Left ventricle myocardium inferior (tissue), 1 donor: ENCODE data around the gene CCDC57. TPM values are rescaled to one million over a fixed set of nuclear protein-coding genes. Genes with fewer than 3 reads are reported as not detected.

Experiments used
- DNase-seq: peaks from one replicate; pipeline ENCODE4 v3.0.0-alpha.2; 2020
- H3K27ac ChIP-seq: fragments of 200-600 bp; replicated peaks from 2 replicates; pipeline ENCODE4 v1.8.0; 2021
- H3K27me3 ChIP-seq: fragments of 200-600 bp; 2 replicates; pipeline ENCODE4 v1.8.0; 2021; ENCODE audit warnings: low read depth
- H3K36me3 ChIP-seq: fragments of 200-600 bp; 2 replicates; pipeline ENCODE4 v1.8.0; 2021
- H3K4me1 ChIP-seq: fragments of 200-600 bp; 2 replicates; pipeline ENCODE4 v1.8.0; 2021
- H3K4me3 ChIP-seq: fragments of 200-600 bp; 2 replicates; pipeline ENCODE4 v1.8.0; 2021; ENCODE audit warnings: mild to moderate bottlenecking, moderate library complexity
- H3K9me3 ChIP-seq: fragments of 200-600 bp; replicated peaks from 2 replicates; pipeline ENCODE4 v1.8.0; 2021
- intact Hi-C: fragments of 100-400 bp; cut with micrococcal nuclease; formaldehyde crosslinking; loops from one replicate; pipeline ENCODE4 v1.11.0; 2022
- total RNA-seq: library from RNA; stranded (reverse); fragmentation: NEBNext Ultra II Directional; extraction: Animal tissue kit (Norgen Biotek cat#: 25700); gene quantifications from one replicate; pipeline ENCODE4 v1.2.1, GENCODE V29; 2021
- TF ChIP-seq, protein P1 (sequence below): fragments of 200-600 bp; IDR thresholded peaks from 2 replicates; pipeline ENCODE4 v1.8.0; 2021; ENCODE audit warnings: antibody characterized with exemption, mild to moderate bottlenecking, borderline replicate concordance
- donor health status: DM: no; HTN: yes; CAD: no; lungs with severe emphysema.

CCDC57 gene
- total RNA-seq, 1 donor from 2014 or later = 8.1 TPM

DNA sequence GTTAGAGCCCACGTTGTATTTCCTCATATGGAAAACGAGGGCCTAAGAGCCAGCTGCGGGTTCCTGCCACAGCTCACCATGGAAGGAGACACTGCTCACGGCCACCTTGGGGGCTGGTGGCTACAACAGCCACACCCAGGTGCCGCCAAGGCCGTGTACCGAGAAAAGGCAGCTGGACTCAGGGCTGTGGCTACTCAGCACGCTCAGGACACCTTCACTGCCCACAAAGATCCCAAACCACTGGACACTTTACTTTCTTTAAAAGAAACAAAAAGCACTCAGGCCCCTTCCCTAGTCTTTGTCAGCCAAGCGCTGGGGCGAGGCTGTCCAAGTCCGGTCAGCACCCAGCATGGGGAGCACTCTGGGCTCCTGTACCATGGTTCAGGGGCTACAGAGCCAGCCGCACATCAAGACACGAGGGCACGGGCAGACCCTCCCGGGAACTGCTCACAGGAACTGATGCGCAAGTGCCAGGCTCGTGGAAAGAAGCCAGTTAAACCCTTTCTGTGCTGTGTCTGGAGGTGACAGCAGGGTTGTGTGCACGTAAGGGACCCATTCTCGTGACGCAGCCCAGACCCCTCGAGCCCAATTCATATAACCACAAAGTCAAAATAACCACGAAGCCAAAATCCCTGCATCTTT, 34.7 kb upstream of the CCDC57 start:
- H3K4me3 ChIP-seq = no peak overlapping the region
- DNase-seq = no peak
- TF ChIP-seq, protein P1, sequence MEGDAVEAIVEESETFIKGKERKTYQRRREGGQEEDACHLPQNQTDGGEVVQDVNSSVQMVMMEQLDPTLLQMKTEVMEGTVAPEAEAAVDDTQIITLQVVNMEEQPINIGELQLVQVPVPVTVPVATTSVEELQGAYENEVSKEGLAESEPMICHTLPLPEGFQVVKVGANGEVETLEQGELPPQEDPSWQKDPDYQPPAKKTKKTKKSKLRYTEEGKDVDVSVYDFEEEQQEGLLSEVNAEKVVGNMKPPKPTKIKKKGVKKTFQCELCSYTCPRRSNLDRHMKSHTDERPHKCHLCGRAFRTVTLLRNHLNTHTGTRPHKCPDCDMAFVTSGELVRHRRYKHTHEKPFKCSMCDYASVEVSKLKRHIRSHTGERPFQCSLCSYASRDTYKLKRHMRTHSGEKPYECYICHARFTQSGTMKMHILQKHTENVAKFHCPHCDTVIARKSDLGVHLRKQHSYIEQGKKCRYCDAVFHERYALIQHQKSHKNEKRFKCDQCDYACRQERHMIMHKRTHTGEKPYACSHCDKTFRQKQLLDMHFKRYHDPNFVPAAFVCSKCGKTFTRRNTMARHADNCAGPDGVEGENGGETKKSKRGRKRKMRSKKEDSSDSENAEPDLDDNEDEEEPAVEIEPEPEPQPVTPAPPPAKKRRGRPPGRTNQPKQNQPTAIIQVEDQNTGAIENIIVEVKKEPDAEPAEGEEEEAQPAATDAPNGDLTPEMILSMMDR = no peak
- H3K9me3 ChIP-seq = no peaks in the 10 kb centered on the region
- intact Hi-C loops = no loop called here
- peaks cover 90% of the 10 kb centered on the region for H3K36me3 ChIP-seq
- no peaks in the 10 kb centered on the region for H3K27me3 ChIP-seq
- peaks cover 71% of the 10 kb centered on the region for H3K4me1 ChIP-seq
- H3K27ac ChIP-seq = peak overlapping the region; percentile 75

DNA sequence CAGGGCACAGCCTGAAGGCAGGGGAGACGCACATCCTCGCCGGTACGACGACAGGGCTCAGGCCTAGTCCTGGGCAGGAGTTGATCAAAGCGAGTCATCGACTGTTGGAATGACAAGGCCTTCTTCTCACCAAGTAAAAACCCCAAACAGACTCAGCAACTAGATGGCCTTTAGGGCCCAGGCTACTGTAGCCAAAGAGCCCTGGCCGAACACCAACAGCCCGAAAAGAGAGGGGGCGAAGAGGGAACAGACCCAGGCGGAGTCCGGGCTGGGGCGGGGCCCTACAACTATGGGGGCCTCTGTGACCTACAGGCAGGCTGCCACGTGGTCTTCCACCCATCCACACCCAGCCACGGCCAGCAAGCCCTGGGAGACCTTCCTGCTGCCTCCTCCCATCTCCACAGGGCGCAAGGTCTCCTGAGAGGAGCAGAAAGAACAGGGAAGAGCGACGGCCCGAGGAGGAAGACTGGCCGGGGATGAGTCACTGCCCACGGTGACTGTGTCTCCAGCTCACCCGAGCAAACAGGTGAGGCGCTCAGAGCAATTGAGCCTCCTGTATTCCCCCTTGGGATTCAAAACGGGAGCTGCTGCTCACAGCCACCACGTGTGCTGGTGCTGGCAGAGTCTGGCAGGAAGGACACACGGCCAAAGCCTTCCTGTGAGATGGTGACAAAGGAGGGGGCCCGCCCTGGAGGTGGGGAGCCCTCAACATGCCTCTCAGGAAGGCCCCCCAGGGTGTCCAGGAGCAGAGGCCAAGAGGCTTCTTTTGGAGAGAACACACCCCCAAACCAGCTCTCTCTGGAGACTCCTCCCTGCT, 33.9 kb upstream of the CCDC57 start:
- intact Hi-C loops = no loop called here
- TF ChIP-seq, protein P1 = no peak
- Histone ChIP-seq H3K9me3 (no peaks in the 10 kb centered on the region), H3K27ac (peak overlapping the region; percentile 75), H3K4me3 (no peak overlapping the region), H3K4me1 (peaks cover 78% of the 10 kb centered on the region), H3K36me3 (peaks cover 82% of the 10 kb centered on the region), H3K27me3 (no peaks in the 10 kb centered on the region)
- DNase-seq = no peak

DNA sequence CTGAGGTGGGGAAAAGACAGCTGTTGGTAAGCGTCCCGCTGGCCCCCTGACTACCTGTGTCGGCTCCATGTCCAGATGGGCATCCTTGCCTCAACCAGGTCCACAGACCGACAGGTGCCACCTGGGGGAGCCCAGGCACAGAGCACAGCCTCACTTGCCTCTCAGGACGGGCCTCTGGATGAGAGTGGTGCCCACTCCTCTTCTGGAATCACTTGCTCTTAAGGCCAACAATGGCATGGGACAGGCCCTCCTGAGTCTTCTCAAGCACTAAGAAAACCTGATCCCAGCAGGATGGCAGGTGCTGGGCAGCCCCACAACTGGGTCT, 33.4 kb upstream of the CCDC57 start:
- no peaks in the 10 kb centered on the region for H3K27me3 ChIP-seq
- intact Hi-C loops = no loop called here
- H3K36me3 ChIP-seq = peaks cover 77% of the 10 kb centered on the region
- H3K27ac ChIP-seq = peak overlapping the region; percentile 75
- no peak overlapping the region for H3K4me3 ChIP-seq
- DNase-seq = no peak
- peaks cover 82% of the 10 kb centered on the region for H3K4me1 ChIP-seq
- H3K9me3 ChIP-seq = no peaks in the 10 kb centered on the region
- TF ChIP-seq, protein P1 = no peak

DNA sequence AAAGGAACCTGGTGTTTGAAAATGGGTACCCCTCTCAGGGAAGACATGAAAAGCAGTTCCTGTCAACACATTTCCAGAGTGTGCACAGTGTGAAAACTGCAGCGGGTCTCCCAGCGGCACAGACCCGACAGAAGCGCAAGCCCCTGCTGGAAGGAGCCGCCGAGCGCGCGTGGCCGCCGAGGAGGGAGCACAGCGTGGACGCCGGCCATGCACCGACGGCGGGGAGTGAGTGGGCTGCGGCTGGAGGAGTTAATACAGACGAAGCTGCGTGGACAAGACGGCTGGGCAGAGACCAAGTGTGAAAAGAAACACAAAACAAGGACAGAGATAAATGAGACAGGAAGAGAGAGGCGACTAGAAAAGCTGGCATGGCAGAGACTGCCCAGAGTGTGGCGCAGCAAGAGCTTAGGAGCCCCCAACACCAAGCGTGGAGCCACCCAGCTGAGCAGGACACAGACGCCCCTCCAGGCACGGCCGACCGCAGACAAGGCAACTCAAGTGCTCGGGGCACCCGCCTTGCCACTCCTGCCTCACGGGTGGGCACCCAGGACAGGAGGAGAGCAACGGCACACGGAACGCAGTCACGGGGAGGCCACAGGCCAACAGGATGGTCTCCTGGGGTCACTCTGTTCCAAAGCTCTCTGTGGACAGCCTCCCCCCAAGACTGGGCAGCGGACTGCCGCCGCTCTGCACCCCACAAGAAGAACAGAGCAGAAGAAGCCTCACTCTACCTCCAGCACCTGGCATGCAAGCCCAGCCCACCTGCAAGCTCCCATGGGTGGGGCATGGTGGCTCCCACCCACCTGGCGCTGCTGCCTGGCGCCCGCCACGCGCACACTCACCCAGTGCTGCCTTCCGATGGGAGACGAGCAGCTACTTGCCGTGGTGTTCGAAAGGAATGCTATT, 32.7 kb upstream of the CCDC57 start:
- H3K4me3 ChIP-seq = no peak overlapping the region
- H3K9me3 ChIP-seq = no peaks in the 10 kb centered on the region
- intact Hi-C loops = no loop called here
- H3K4me1 ChIP-seq = peaks cover 82% of the 10 kb centered on the region
- no peaks in the 10 kb centered on the region for H3K27me3 ChIP-seq
- no peak for DNase-seq
- H3K27ac ChIP-seq = peak overlapping the region; percentile 75
- TF ChIP-seq, protein P1 = no peak
- H3K36me3 ChIP-seq = peaks cover 70% of the 10 kb centered on the region

DNA sequence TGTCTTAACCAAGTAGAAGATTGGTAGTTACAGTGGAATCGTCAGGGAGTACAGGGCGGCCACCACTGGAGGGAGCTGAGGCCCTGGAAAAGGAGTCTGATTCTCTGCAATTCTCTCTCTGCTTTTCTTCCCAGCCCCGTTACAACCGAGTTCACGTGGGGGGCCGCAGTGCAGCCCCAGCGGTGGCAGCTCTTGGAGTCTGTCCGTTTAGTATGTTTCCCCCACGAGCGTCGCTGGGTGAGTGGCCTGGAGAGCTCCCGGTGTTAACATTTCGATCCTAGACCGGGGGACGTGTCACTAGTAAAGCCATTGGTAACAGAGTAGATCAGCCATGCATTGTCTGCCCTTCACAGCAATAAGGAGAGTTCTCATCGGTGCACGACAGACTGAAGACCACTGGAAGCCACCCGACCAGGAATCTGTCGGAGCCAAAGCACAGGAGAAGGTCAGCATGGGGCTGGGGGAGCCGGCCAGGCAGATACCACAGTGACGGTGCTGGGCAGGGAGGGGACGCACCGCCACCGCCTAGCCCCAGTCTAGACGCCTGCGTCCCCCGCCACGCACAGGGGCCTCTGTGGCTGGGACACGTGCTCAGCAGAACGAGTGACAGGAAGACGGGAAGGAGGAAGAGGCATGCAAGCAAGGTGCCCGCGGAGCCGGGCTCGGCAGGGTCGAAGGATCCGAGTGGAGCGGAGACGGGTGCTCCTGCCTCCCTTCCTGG, 31.9 kb upstream of the CCDC57 start:
- Histone ChIP-seq H3K4me1 (peaks cover 83% of the 10 kb centered on the region), H3K36me3 (peaks cover 67% of the 10 kb centered on the region), H3K4me3 (no peak overlapping the region), H3K27ac (no peak overlapping the region), H3K9me3 (no peaks in the 10 kb centered on the region), H3K27me3 (no peaks in the 10 kb centered on the region)
- intact Hi-C loops = no loop called here
- DNase-seq = no peak
- TF ChIP-seq, protein P1 = peak; percentile 52
